RWPE1 (cell line): ENCODE measurements around the gene TMEM74B.

Experiments used
- CTCF ChIA-PET: fragments of 350-600 bp; sonication (Branson Sonifier 250); formaldehyde crosslinking; extraction: SDS; loops from one replicate; lab custom pipeline; 2021; lab: Yijun Ruan, JAX
- POLR2A ChIA-PET: fragments of 400-600 bp; formaldehyde crosslinking; extraction: SDS; loops from one replicate; lab custom pipeline; 2020; ENCODE audit warnings: antibody characterized with exemption; ENCODE audit not compliant: low non-redundant PET; lab: Yijun Ruan, JAX
- DNase-seq: peaks from one replicate; pipeline ENCODE4 v3.0.0; 2012; ENCODE audit warnings: low spot score
- H3K27ac ChIP-seq: fragments of 450-650 bp; 2 replicates; pipeline ENCODE4 v1.5.1; 2017
- TF ChIP-seq, protein P1 (sequence below): fragments of 450-650 bp; conservative IDR thresholded peaks from 2 replicates; pipeline ENCODE4 v1.5.1; 2017; ENCODE audit warnings: low read depth, mild to moderate bottlenecking

TMEM74B gene

DNA sequence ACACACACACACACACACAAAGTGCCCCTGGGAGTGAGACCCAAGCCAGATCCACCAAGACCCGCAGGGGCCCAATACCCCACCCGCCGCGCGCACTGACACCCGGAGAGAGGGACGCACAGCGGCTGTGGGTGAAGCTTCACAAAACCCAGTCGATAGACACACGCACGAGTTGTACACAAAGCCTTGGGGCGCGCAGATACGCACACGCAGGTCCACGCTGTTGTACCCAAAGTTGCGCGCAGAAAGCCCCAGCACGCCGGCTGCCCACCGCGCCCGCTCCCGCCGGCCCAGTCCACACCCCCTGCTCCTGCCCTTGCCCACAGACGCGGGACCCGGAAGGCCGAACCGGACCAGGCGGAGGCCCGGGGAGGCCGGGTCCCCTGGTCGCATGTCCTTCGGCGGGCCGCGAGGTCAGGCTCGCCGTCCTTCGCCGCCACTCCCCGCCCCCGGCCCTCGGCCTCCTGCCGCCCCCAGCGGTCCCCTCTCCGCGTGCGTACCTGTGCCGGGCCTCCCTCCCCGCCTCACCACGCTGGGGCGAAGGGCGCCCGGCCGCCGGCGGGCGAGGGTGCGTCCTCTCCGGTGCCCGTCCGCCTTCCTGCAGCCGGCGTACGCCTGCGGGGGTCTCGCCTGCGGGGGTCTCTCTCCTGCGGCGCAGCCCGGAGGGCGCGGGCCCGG is at the start of gene TMEM74B:
Gene TMEM74B (minus strand): TSS at position 344 of the 678 bp plus-strand sequence. CDS start 1,180 bp downstream, outside the sequence.
- no peak within 1 kb of the TSS for H3K27ac ChIP-seq
- ChIA-PET CTCF (interaction anchor here (0.5 to 1.4 kb wide), 6 partner anchors 65 to 1340 kb away, joined by 3 to 6 read pairs (median 4); no protein-coding TSS in a partner anchor), POLR2A (no interaction called here)
- no peak for DNase-seq
- TF ChIP-seq, protein P1, sequence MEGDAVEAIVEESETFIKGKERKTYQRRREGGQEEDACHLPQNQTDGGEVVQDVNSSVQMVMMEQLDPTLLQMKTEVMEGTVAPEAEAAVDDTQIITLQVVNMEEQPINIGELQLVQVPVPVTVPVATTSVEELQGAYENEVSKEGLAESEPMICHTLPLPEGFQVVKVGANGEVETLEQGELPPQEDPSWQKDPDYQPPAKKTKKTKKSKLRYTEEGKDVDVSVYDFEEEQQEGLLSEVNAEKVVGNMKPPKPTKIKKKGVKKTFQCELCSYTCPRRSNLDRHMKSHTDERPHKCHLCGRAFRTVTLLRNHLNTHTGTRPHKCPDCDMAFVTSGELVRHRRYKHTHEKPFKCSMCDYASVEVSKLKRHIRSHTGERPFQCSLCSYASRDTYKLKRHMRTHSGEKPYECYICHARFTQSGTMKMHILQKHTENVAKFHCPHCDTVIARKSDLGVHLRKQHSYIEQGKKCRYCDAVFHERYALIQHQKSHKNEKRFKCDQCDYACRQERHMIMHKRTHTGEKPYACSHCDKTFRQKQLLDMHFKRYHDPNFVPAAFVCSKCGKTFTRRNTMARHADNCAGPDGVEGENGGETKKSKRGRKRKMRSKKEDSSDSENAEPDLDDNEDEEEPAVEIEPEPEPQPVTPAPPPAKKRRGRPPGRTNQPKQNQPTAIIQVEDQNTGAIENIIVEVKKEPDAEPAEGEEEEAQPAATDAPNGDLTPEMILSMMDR: no peak

DNA sequence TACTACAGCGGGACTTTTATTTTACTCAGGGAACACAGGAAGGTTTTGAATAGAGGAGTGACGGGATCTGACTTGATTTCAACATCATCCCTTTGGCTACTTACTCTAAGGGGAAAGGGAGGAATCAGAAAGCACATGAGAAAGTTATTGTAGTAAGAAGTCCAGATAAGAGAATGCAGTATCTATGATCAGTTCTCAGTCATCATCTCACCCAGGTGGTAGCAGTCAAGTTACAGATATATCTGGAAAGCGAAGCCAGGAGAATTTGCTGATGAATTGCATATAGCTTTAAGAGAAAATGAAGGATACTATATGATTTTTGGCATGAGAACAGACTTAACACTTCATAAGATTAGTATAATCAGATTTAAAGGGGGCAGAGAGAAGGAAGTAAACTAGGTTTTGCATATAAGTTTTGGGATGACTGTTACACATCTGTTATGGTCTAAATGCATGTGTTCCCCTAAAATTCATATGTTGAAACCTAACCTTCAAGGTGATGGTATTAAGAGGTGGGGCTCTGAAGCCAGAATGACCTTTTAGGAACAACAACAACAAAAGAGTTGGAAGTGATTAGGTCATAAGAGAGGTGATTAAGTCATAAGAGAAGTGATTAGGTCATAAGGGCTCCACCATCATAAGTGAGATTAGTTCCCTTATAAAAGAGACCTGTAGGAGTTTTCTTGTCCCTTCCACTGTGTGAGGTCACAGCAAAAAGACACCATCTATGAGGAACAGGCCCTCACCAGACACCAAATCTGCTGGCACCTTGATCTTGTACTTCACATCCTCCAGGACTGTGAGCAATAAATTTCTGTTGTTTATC is 47.7 kb upstream of the TMEM74B start:
- TF ChIP-seq, protein P1: no peak
- ChIA-PET CTCF (interaction anchor here (0.6 kb wide), 1 partner anchor 22 kb away, joined by 3 read pairs; no protein-coding TSS in a partner anchor), POLR2A (no interaction called here)
- H3K27ac ChIP-seq: no peak overlapping the region
- DNase-seq: no peak

DNA sequence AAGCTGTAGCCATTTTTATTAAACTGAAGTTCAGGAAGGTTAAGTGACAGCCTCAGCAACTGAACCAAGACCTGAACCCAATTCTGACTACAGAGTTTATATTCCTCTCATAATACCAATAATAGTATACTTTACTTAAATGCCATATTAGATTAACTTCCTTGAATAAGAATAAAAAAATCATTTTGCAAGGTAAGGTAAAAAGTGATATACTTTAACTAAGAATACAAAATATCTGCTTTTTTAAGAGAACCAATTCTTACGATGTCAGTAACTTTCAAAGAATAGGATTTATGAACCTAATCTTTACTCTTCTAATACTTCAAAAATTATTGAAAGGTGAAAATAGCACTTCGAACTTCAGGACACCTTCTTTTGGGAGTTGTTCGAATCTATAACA is 44.8 kb upstream of the TMEM74B start:
- TF ChIP-seq, protein P1: no peak
- DNase-seq: no peak
- ChIA-PET POLR2A (no interaction called here), CTCF (interaction anchor here (0.6 kb wide), 1 partner anchor 162 kb away, joined by 3 read pairs; no protein-coding TSS in a partner anchor)
- no peak overlapping the region for H3K27ac ChIP-seq

DNA sequence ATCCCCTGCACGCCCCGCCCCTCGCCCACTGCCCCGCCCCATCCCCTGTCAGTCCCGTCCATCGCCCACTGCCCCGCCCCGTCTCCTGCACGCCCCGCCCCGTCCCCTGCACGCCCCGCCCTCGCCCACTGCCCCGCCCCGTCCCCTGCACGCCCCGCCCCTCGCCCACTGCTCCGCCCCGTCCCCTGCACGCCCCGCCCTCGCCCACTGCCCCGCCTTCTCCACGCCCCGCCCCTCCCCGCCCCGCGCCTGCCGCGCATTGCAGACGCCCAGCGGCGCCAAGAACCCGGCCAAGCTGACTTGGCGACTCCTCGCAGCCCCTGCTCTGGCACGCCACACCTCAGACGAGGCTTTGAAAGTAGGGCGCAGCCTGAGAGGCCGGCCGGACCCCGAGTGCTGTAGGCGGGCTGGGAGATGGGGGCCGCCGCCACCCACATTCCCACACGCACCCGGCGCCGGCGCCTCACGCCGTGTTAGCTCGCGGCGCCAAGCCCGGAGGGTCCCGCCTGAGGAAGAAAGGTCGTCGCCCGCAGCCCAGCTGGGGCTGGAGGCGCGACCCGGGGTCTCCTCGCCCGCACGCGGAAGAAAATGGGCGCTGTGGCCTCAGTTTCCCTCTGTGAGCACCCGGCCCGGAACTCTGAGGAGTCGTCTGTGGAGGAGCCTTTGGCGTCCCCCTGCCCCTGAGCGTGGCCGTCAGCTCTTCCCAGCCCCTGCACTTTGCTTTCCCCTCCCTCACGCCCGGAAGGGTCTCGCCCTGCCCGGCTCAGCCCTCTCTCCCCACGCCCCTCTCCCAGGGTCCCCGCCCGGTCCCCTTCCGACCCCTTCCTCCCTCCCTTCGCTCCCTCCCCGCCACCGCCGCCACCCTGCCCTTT is 41.2 kb upstream of the TMEM74B start, which contains the start of gene RAD21L1:
Gene RAD21L1 (plus strand): TSS at position 262 of the 872 bp plus-strand sequence. CDS start 2,410 bp downstream, outside the sequence.
- peak within 1 kb of the TSS; percentile 40; the same call in 1 of the 2 replicates for H3K27ac ChIP-seq
- CTCF ChIA-PET: interaction anchor here (1.0 to 1.4 kb wide), 3 partner anchors 13 to 278 kb away, joined by 3 to 4 read pairs (median 4); no protein-coding TSS in a partner anchor
- peak; percentile 96 for DNase-seq
- POLR2A ChIA-PET: no interaction called here
- TF ChIP-seq, protein P1: no peak

DNA sequence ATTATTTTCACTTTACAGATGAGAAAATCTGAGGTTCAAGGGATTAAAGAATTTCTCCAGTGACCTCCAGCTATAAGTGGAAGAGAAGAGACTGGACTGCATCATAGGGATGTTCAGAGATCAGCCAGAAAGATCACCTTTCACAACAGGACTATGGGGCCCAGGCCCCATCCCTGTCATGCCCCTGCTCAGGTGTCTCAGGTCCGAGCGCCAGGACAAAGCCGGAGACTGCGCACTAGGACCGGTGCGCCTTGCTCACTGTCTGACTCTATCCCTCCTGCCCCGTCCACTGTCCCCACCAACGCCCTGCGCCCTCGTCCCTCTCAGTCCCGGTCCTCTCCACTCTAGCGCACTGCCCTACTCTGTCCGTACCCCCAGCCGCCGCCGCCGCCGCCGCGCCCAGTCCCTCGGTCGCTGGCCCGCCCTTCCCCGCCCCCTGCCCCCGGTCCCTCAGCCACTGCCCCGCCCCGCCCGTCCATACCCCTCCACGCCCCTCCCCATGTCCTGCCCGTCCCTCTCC is 40.5 kb upstream of the TMEM74B start:
- ChIA-PET POLR2A (no interaction called here), CTCF (interaction anchor here (0.6 to 1.4 kb wide), 5 partner anchors 12 to 245 kb away, joined by 3 to 4 read pairs (median 3); no protein-coding TSS in a partner anchor)
- H3K27ac ChIP-seq: peak overlapping the region; percentile 40; the same call in 1 of the 2 replicates
- DNase-seq: no peak
- TF ChIP-seq, protein P1: no peak
